Fibroblast of lung (primary cell): Measurements from ENCODE around the gene LTBP1.

Source experiments
- CTCF ChIP-seq, 2 donors: IDR thresholded peaks in 1 of 2; conservative IDR thresholded peaks in 1 of 2; 1 replicate in 1 of 2; 2 replicates in 1 of 2; pipeline ENCODE4 v1.5.1; 2011 to 2012; ENCODE audit warnings: low read length in 2 of 2, control low read depth in 1 of 2, inconsistent platforms in 1 of 2, low read depth in 1 of 2, mild to moderate bottlenecking in 1 of 2
- EZH2 ChIP-seq: IDR thresholded peaks from 2 replicates; pipeline ENCODE4 v1.5.1; 2012; ENCODE audit warnings: low read length, control low read depth, mild to moderate bottlenecking; ENCODE audit errors: missing control alignments

GRCh38 chr2:33022989-33023727 is 76.4 kb downstream of the LTBP1 start:
- TF ChIP-seq EZH2 (no peak), CTCF (conservative IDR thresholded peaks at IDR 0.05 in 1 of 2, IDR thresholded peaks at IDR 0.05 in 1 of 2; ENCODE audit: low read depth in 1 of 2, low read length in 2 of 2) (no peak)
